Mucosa of descending colon (tissue), 3 donors: ENCODE data around the gene CIROP. TPM values are rescaled to one million over a fixed set of nuclear protein-coding genes. Genes with fewer than 3 reads are reported as not detected.
A peak's percentile ranks its signal among the peaks of the same experiment; 100 is the strongest.

Experiments used
- ATAC-seq: fragments of 200-7000 bp; cut with Tn5 transposase; one replicate; pipeline ENCODE4 v1.9.1; 2020; ENCODE audit warnings: mild to moderate bottlenecking, moderate library complexity
- DNase-seq, 3 donors: peaks; one replicate each; pipeline ENCODE4 v3.0.0-alpha.2; 2020
- H3K36me3 ChIP-seq: fragments of 200-600 bp; one replicate; pipeline ENCODE4 v1.8.0; 2021; ENCODE audit warnings: low read depth, mild to moderate bottlenecking
- H3K4me1 ChIP-seq: fragments of 200-600 bp; one replicate; pipeline ENCODE4 v1.8.0; 2021; ENCODE audit warnings: low read depth, mild to moderate bottlenecking
- H3K4me3 ChIP-seq: fragments of 200-600 bp; one replicate; pipeline ENCODE4 v1.8.0; 2021; ENCODE audit warnings: mild to moderate bottlenecking
- H3K9me3 ChIP-seq: fragments of 200-600 bp; one replicate; pipeline ENCODE4 v1.8.0; 2021; ENCODE audit warnings: mild to moderate bottlenecking
- intact Hi-C, 2 donors: fragments of 100-400 bp; cut with DNase I in 1 of 2; cut with micrococcal nuclease in 1 of 2; formaldehyde crosslinking; loops; one replicate each; pipeline versions ENCODE4 v1.11.0 to v1.11.1; 2022; cut with DNase I, micrococcal nuclease
- total RNA-seq, 3 donors: library from RNA; stranded (reverse); fragmentation: NEBNext Ultra II Directional in 2 of 3; extraction: Animal tissue kit (Norgen Biotek cat#: 25700) in 2 of 3; gene quantifications; one replicate each; pipeline versions ENCODE4 v1.2.1 to v1.2.4, GENCODE V29; 2021 to 2023
- TF ChIP-seq, protein P1 (sequence below): fragments of 200-600 bp; IDR thresholded peaks from one replicate; pipeline ENCODE4 v1.8.0; 2022; ENCODE audit warnings: antibody characterized with exemption, mild to moderate bottlenecking
- donor health status: DM: no; HTN: no; CAD: no; lungs with moderate emphysema.
- donor health status: DM: no; HTN: no; CAD: no.
- donor health status: DM: no; HTN: yes; CAD: no.

CIROP gene
- total RNA-seq, 3 donors from 2014 or later, result 0.13 TPM; not detected in 2

DNA sequence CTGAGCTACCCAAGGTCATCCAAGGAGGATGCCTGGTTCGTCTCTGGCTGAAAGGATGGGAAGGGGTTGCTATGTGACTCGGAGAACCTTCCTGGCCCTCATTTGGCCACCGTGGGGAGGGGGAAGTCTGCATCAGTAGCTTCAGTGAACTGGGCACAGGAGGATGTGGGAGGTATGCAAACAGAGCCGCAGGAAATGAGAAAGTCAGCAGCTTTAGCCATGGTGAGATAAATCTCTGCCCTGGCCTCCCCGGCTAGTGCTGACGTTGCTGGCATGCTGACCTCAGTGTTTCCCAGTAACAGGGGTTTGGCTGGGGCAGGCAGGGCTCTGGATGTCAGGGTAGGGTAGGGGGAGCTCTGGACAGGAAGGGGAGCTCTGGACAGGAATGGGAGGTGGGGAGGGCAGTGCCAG, 16.6 kb upstream of the CIROP start:
- TF ChIP-seq, protein P1, sequence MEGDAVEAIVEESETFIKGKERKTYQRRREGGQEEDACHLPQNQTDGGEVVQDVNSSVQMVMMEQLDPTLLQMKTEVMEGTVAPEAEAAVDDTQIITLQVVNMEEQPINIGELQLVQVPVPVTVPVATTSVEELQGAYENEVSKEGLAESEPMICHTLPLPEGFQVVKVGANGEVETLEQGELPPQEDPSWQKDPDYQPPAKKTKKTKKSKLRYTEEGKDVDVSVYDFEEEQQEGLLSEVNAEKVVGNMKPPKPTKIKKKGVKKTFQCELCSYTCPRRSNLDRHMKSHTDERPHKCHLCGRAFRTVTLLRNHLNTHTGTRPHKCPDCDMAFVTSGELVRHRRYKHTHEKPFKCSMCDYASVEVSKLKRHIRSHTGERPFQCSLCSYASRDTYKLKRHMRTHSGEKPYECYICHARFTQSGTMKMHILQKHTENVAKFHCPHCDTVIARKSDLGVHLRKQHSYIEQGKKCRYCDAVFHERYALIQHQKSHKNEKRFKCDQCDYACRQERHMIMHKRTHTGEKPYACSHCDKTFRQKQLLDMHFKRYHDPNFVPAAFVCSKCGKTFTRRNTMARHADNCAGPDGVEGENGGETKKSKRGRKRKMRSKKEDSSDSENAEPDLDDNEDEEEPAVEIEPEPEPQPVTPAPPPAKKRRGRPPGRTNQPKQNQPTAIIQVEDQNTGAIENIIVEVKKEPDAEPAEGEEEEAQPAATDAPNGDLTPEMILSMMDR, result no peak
- no peak overlapping the region for H3K4me3 ChIP-seq

DNA sequence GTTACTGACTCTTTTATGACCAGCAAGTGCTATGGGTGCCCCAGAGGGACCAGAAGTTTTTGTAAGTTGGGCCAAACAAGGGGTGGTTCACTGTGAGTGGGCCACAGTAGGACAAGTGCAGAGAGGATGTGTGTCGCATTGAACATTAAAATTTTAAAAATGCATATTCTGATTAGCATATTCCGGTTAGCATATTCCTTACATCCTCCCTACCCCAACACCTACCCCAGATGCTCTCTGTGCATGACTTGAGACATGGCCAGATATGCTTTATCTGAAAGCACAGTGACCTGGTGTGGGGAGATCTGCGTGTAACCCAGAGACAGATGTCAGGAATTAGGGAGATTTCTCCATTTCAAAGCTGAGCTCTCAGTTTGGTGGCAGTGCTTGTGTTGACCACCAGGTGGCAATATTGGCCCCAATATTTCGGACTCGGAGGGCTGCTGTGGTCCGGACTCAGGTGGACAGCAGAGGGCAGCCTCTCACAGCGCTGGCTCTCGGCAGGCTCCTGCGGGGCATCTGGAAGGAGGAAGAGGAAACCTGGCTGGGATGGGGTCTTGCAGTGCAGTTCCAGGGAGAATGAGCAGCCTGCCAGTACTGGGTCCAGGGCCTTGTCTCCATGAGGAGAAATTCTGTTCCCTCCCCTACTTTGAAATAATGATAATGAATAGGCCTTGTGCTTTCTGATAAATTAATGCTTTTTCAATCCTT, 15.9 kb upstream of the CIROP start:
- H3K9me3 ChIP-seq, result no peaks in the 10 kb centered on the region
- peak; percentile 90 to 93 (median 92) for DNase-seq
- intact Hi-C loops, result loop anchor here (1.0 to 2.0 kb wide), 2 partner anchors 64 to 67 kb away; no protein-coding TSS in a partner anchor
- TF ChIP-seq, protein P1, result peak; percentile 99
- ATAC-seq, result peak; percentile 92
- H3K36me3 ChIP-seq, result no peaks in the 10 kb centered on the region
- no peaks in the 10 kb centered on the region for H3K4me1 ChIP-seq
- no peak overlapping the region for H3K4me3 ChIP-seq

More for the DNA sequence above, 16.6 kb upstream of the CIROP start:
- peak in 1 of 3 donors; percentile 42 for DNase-seq
- Histone ChIP-seq H3K9me3 (no peaks in the 10 kb centered on the region), H3K36me3 (no peaks in the 10 kb centered on the region), H3K4me1 (no peaks in the 10 kb centered on the region)
- intact Hi-C loops, result loop anchor here in 1 of 2 donors (2.0 kb wide), 1 partner anchor 63 kb away; no protein-coding TSS in a partner anchor
- ATAC-seq, result no peak

DNA sequence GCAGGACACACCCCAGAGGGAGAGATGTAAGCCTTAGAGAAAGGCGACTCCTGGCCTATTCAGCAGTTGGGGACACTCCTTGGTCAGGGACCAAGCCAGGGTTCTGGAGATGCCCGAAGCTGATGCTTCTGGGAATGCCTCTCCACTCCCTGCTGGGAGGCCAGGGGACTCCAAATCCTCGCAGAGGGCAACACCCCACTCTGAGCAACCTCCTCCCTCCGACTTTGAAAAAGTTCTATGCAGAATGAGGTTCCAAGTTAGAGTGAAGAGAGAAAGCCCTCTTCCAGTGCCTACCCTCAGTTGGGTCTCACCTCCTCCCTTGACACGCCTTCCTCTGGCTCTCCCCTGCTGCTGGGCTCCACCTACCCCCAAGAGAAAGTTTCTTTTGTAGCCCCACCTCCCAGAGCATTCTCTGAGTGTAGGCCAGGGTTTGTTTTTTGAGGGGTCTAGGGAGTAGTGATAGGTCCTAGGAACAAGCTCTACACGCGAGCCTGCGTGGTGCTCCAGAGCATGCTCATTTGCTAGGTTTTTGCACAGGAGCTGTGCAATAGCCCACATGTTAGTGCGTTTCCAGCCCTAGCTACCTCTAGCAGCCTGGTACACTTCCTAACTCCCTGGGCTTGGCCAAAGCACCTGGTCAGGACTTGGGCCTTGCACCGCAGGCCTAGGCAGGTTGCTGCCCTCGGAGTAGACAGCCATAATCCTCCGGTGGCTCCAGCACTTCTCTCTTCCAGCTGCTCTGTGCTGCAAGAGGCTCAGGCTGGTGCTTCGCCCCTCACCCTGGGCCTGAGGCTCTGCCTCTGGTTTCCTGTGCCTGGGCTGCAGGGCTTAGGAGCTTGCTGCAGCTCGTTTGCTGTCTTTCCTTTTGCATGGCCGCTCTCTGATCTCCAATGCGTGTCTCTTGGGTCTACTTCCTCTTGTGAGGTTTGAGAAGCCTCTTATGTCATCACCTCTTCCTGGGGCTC, 14.9 kb upstream of the CIROP start:
- ATAC-seq (peak; percentile 4), DNase-seq (no peak)
- no peaks in the 10 kb centered on the region for H3K4me1 ChIP-seq
- no peaks in the 10 kb centered on the region for H3K36me3 ChIP-seq
- H3K9me3 ChIP-seq, result no peaks in the 10 kb centered on the region
- intact Hi-C loops, result loop anchor here (1.0 to 2.0 kb wide), 2 partner anchors 65 to 68 kb away; no protein-coding TSS in a partner anchor
- H3K4me3 ChIP-seq, result no peak overlapping the region
- TF ChIP-seq, protein P1, result no peak

DNA sequence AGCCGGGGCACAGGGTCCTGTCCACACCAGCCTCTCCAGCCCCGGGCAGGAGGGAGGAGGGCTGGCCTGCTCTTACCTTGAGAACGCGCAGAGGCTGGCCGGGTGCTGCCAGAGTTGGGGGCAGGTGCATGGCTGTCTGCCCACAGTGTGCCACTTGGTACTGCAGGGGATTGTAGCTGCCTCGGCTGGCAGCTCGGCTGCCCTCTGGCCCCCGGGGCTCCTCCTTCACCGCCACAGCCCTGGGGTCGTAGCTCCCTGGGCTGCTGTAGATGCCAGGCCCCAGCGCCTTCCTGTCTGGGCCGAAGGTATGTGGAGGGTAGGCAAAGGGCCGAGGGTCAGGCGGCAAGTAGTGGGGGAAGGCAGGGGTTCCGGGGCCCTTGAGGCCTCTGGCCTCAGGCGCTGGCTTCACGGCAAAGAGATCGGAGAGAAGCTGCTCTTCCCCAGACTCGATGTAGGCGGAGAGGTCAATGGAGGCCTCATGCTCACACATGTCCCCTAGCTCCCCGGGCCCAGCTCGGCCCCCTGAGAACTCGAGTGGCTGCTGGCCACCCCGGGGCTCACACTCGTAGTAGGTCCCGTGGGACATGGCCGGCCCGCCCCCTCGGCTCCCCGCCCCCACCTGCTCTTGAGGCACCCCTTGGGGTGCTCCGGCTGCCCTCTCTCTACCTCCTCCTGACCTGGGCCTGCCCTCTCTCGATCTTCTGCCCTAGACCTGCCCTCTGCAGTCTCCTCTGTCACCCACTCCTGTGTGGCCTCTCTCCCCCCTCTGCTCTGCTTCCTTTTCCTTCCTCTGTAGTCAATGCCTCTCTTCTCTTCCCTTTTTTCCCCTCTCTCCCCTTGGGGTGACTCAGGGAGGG, 13.9 kb upstream of the CIROP start, which contains the start of gene CEBPE:
TSS of gene CEBPE (minus strand) at position 750 of the 857 bp plus-strand sequence. CDS start at position 586, 164 bp downstream.
- TF ChIP-seq, protein P1, result no peak
- Histone ChIP-seq H3K9me3 (no peaks in the 10 kb centered on the region), H3K4me1 (no peaks in the 10 kb centered on the region), H3K4me3 (no peak within 1 kb of the TSS), H3K36me3 (no peaks in the 10 kb centered on the region)
- DNase-seq (no peak), ATAC-seq (no peak)
- intact Hi-C loops, result no loop called here
